Measurements from ENCODE around the gene LDLRAD1. TPM values are rescaled to one million over a fixed set of nuclear protein-coding genes. Genes with fewer than 3 reads are reported as not detected.
A peak's percentile ranks its signal among the peaks of the same experiment; 100 is the strongest.

The LDLRAD1 gene
- total and polyA plus RNA-seq, 2 of the 13 experiments (the other 11 are each of a cell fraction or from before 2014, with no cell fraction given) = 2.5 to 14.0 TPM

GRCh38 chr1:53992085-53992874, 25.7 kb downstream of the LDLRAD1 start (continued):
- TF ChIP-seq MLX (CRISPR knock-in tag; IDR thresholded peaks at IDR 0.05) (no peak), KMT2B (CRISPR knock-in tag; IDR thresholded peaks at IDR 0.05) (0 out of 2 replicates have a peak, but pooled peaks have one; percentile 23), ATF5 (CRISPR knock-in tag; IDR thresholded peaks at IDR 0.05; ENCODE audit: low read depth) (no peak), ZNF644 (CRISPR knock-in tag; IDR thresholded peaks at IDR 0.05; ENCODE audit: low read depth) (no peak), ZNF253 (CRISPR knock-in tag; IDR thresholded peaks at IDR 0.05; ENCODE audit: borderline replicate concordance) (no peak), CEBPZ (IDR thresholded peaks at IDR 0.05; ENCODE audit: low read length) (no peak), DRAP1 (CRISPR knock-in tag; IDR thresholded peaks at IDR 0.05) (peak; percentile 59), DR1 (CRISPR knock-in tag; IDR thresholded peaks at IDR 0.05) (no peak), ZNF788 (CRISPR knock-in tag; IDR thresholded peaks at IDR 0.05; ENCODE audit: borderline replicate concordance) (no peak), U2AF2 (IDR thresholded peaks at IDR 0.05; ENCODE audit: low read depth, low read length) (no peak), RBM22 (optimal IDR thresholded peaks at IDR 0.05; ENCODE audit: low read length) (no peak), POGZ (CRISPR knock-in tag; IDR thresholded peaks at IDR 0.05) (no peak), IRF2 (CRISPR knock-in tag; IDR thresholded peaks at IDR 0.05) (0 out of 2 replicates have a peak, but pooled peaks have one; percentile 51), ZNF292 (CRISPR knock-in tag; IDR thresholded peaks at IDR 0.05; ENCODE audit: borderline replicate concordance, low read depth) (peak; percentile 23; the same call in 1 of the 2 replicates), ZNF251 (CRISPR knock-in tag; IDR thresholded peaks at IDR 0.05) (no peak), ZFYVE20 (CRISPR knock-in tag; IDR thresholded peaks at IDR 0.05; ENCODE audit: borderline replicate concordance, low read depth) (no peak), PITX1 (CRISPR knock-in tag; IDR thresholded peaks at IDR 0.05) (0 out of 2 replicates have a peak, but pooled peaks have one; percentile 29), POLR2AphosphoS5 (IDR thresholded peaks at IDR 0.05; ENCODE audit: low read depth, low read length) (no peak), ARID5B (CRISPR knock-in tag; IDR thresholded peaks at IDR 0.05) (0 out of 2 replicates have a peak, but pooled peaks have one; percentile 16), RCOR2 (CRISPR knock-in tag; IDR thresholded peaks at IDR 0.05) (no peak), MXI1 (IDR thresholded peaks at IDR 0.05; ENCODE audit: borderline replicate concordance, low read depth, low read length) (no peak)

Measured in HepG2 (cell line).